Left lobe of liver (tissue), 2 donors: Measurements from ENCODE around the gene AKAP11. TPM values are rescaled to one million over a fixed set of nuclear protein-coding genes. Genes with fewer than 3 reads are reported as not detected.
A peak's percentile ranks its signal among the peaks of the same experiment; 100 is the strongest.

Experiments
- ATAC-seq: fragments of 200-7000 bp; cut with Tn5 transposase; one replicate; pipeline ENCODE4 v1.9.1; 2020; ENCODE audit warnings: mild to moderate bottlenecking, moderate library complexity
- DNase-seq: peaks from one replicate; pipeline ENCODE4 v3.0.0-alpha.2; 2020; ENCODE audit warnings: low spot score
- total RNA-seq: library from RNA; stranded (reverse); gene quantifications from one replicate; pipeline ENCODE4 v1.2.1, GENCODE V29; 2021
- donor health status: DM: no; HTN: no; CAD: no; lungs with moderate emphysema.
- donor health status: DM: no; HTN: yes; CAD: no.

The AKAP11 gene
- total RNA-seq, 1 donor from 2014 or later: 8.0 TPM

GRCh38 chr13:42333613-42334328 is 61.8 kb downstream of the AKAP11 start:
- ATAC-seq: peak; percentile 82
- no peak for DNase-seq

GRCh38 chr13:42334329-42334706 is 62.4 kb downstream of the AKAP11 start:
- DNase-seq (no peak), ATAC-seq (peak; percentile 11)

- DNase-seq (no peak), ATAC-seq (no peak)
These were observed 66.1 kb downstream of the AKAP11 start for GRCh38 chr13:42337808-42338600.

DNA sequence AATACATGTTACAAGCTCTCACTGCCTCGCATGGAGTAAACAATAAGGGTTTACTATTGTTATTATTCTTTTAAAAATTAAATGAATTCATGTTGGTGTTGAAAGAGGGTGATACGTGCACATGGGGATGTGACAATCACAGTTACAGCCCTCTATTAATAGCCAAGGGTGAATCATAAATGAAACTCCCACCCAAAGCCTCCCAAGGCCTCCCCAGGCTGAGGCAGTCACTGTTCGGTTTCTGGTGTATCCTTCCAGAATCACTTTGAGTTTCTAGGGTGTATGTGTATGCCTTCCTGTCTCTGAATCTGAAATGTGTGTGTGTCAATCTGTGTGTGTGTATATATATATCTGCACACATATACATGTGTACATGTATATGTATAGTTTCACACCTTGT is 73.4 kb downstream of the AKAP11 start:
- DNase-seq (no peak), ATAC-seq (no peak)

DNA sequence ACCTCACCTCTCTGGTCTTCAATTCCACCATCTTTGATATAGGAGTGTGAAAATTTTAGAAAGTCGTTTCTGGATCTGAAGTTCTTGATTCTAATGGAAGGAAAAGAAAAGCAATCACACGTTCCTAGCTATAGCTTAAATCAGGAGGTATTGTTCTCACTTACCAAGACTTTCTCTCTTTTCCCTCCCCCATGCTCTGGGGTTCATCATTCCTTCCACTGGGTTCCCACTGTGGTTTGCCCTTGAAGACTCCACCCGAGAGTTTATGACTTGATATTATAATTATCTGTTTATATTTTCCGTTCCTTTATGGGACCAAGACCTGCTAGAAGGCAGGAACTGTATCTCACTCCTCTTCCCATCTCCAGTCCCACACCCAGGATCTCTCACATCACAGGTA is 76.6 kb downstream of the AKAP11 start:
- DNase-seq: no peak
- no peak for ATAC-seq

DNA sequence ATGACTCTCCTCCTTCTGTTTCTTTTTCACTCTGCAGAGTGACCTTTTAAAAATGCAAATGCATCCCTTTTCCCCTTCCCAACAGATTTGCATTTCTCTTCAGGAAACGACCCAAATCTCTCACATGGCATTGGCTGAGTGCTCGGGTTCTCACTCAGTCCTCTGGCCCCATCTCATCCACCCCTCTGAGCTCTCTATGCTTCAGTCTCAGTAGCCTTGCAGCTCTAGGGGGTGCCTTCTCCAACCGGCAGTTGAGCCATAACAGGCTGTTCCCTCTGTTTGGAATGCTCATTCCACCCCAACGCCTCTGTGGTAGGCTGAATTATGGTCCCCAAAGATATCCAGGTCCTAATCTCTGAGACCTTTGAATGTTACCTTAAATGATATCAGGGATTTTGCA is 78.2 kb downstream of the AKAP11 start:
- no peak for DNase-seq
- ATAC-seq: no peak

DNA sequence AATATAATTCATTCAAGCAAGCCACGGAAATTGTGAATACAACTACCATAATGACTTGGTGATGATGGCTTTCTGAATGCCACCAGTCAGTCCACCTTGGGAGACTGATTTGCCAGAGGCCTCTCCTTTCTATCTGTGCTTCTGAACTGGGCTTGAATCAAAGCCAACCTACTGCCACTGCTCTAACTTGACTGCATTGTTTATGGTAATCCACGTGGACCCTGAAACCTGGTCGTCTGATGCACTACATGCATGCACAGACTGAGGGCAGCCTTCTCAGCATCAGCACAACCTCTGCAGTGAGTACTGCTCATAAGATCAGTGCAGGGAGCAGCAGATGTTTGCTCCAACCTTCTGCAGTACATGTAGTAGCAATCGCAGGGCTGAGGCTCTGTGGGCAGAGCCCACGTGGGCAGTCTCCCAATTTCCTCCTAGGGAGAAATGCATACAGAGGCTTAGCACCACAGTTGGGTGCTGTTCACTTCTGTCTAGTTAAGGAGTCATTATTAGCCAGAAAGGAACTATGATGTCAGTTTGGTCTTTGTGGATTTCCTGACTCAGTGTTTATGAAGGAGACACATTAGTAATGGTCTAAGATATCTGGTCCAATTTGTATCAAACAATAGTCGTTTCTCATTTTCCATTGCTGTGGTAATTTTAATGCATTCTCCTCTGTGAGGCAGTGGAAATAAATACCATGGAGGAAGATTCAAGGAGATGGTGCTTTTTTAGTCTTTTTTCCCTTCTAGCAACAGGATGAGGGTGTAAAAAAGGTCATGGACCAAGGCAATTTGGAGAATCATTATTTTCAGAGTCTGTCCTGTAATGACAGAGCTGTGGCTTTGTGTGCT is 82.5 kb downstream of the AKAP11 start:
- ATAC-seq: no peak
- no peak for DNase-seq

DNA sequence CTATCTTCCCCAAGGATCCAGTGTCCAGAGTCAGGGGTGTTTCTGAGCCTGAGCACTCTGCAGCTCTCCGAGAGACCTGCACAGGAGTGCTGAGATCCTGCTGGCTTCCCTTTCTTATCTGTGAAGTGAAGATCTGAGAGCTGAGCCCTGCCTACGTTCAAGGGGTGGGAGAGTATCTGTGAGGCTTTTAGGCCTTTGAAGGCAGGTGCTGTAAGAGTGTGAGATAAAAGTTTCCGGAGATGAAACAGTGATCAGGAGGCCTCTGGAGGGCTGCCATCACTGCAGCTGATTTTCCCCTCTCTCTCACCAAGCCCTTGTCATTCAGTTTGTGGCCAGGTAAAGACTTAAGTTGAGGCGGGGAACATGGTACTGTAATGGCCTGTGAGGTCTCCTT is 83.1 kb downstream of the AKAP11 start:
- no peak for ATAC-seq
- no peak for DNase-seq

DNA sequence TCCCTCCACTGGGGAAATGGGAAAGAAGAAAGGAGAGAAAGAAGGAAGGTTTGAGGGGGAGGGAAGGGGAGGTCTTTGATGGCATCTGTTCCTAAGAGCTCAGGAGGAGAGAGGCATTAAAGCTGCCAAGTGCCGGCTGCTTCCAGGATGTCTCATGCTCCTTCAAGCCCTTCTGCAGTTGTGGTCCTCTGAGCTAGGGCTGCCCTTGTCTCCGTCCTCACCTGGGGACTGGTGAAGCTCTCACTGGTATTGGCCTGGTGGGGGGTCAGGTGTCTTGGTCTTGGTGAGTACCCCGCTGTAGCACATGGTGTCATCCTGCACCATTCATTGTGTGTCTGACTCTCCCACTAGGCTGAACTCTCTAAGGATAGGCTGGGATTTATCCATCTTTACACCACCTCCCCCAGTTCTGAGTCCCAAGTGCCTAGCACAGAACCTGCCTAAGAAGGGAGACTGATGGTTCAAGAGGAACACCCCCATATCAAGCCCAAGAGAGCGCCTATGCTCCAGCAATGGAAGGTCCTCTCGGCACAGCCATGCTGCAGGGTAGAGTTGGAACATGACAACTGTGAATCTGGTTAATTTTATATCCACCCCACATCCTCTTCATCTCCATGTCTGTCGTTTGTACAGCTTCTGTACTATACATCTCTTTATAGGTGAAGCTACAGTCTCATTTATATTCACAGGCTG is 83.7 kb downstream of the AKAP11 start:
- ATAC-seq: no peak
- no peak for DNase-seq

GRCh38 chr13:42356184-42356575 is 84.2 kb downstream of the AKAP11 start:
- DNase-seq: no peak
- no peak for ATAC-seq

GRCh38 chr13:42360046-42360574 is 88.2 kb downstream of the AKAP11 start:
- ATAC-seq (no peak), DNase-seq (no peak)

DNA sequence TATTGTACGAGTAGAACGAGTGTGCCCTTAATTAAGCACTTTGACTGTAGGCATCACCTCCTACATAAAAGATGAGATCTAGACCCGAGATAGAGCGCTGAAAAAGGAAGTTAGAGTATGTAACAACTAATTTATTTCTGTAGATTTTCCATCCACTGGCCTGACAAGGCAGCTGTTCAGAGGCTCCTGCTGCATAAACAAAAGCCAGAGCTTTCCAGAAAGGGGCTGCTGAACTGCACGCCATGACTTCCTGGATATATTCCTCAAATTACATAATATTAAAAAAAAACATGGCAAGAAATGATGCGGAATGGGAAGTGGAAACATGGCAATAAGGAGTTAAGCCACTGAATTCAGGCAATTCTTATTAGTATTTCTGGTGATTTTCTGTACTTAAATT is 89.7 kb downstream of the AKAP11 start:
- DNase-seq (no peak), ATAC-seq (no peak)

GRCh38 chr13:42363941-42364612 is 92.1 kb downstream of the AKAP11 start:
- peak; percentile 55 for ATAC-seq
- no peak for DNase-seq

DNA sequence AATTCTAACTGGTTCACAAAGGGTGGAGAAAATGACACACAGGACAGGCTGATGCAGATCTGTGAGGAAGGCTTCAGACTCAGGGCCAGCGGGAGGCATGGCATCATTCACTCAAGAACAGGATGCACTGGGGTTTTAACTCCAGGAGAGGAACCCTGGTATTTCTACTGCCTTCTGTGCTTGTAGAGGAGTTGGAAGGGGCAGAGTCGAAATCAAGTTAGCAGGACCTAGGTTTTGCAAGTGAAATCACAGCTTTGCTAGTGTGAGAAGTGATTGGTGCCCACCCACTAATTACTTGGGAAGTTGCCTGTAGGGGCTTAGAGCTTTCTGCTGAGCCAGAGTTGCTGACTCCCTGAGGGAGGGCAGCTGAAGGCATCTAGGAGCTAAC is 92.7 kb downstream of the AKAP11 start:
- no peak for ATAC-seq

DNA sequence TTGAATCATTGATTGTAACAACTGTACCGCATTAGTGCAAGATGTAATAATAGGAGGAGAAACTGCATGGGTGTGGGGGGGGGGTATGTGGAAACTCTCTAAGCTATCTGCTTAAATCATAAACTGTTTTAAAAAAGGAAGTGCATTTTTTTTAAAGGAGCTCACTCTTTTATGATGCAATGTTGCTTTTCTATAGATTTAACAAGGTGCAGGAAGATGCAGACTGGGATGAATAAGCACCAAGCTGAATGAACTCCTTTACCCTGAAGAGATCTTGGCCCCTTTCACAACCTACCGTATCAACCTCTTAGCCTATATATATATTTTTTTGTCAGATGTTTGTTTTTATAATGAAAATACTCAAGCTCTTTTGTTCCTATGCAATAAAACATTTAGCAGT is 95.9 kb downstream of the AKAP11 start:
- DNase-seq: no peak

More for the DNA sequence above, 92.7 kb downstream of the AKAP11 start:
- DNase-seq: no peak

GRCh38 chr13:42369071-42369797 is 97.3 kb downstream of the AKAP11 start:
- DNase-seq (no peak), ATAC-seq (no peak)

More for the DNA sequence above, 95.9 kb downstream of the AKAP11 start:
- no peak for ATAC-seq

DNA sequence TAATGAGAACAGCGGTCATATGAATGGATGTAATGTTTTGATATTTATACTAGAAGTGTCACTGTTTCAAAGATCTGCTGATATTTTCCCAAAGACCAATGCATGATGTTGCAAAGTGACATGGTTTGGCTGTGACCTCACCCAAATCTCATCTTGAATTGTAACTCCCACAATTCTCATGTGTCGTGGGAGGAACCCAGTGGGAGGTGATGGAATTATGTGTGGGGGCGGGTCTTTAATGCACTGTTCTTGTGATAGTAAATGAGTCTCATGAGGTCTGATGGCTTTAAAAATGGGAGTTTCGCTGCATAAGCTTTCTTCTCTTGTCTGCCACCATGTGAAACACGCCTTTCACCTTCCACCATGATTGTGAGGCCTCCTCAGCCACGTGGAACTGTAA is 98.3 kb downstream of the AKAP11 start:
- DNase-seq: no peak
- ATAC-seq: no peak
